ENCODE data around the gene DMRTB1. TPM values are rescaled to one million over a fixed set of nuclear protein-coding genes. Genes with fewer than 3 reads are reported as not detected.

DMRTB1 gene
- total and polyA plus RNA-seq, 2 of the 4 experiments (the other 2 are of a cell fraction), result not detected

DNA sequence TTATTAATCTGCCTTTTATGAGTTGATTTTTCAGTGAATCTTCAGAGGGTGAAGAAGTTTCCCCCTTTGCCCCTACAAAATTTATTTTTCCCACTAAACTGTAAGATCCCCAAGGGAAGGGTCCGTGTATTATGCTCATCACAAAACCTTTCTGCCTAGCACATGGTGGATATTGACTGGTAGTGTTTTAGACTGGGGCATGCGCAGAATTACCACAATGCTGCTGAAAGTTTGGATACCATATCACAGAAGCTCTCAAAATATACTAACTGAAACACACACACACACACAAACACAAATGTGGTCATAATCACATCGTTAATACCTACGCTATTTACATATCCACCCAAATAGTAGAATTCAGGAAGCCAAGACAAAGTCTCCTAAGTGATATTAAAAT lies 28.0 kb upstream of the DMRTB1 start:
- H3K9ac ChIP-seq (ENCODE audit: low read depth, low read length), result no peak overlapping the region
- H3K4me2 ChIP-seq (ENCODE audit: low read depth, low read length), result no peak overlapping the region
- H3K9me3 ChIP-seq (ENCODE audit: control insufficient read depth, insufficient read depth, low read length), result peaks cover 3% of the 10 kb centered on the region; the same call in 1 of the 2 replicates
- no peak overlapping the region for H2BK20ac ChIP-seq (ENCODE audit: low read depth, low read length)
- BruUV-seq (replicated peaks), result no TSS peak
- no peak overlapping the region for H3K4me3 ChIP-seq (ENCODE audit: insufficient read depth, low read depth, low read length)
- no peak overlapping the region for H2BK120ac ChIP-seq (ENCODE audit: low read depth, low read length)
- H4K20me1 ChIP-seq (ENCODE audit: insufficient read depth, low read length), result no peaks in the 10 kb centered on the region
- dilution Hi-C loops (cut with HindIII; ENCODE audit: low sequenced_read_pairs, unreplicated experiment), result no loop called here
- no peak overlapping the region for H3K4ac ChIP-seq (ENCODE audit: low read depth, low read length)
- ATAC-seq (ENCODE audit: low read depth) (no peak), DNase-seq (no peak)
- H3K9me1 ChIP-seq (ENCODE audit: insufficient read depth, low read length), result no peaks in the 10 kb centered on the region
- H2AFZ ChIP-seq (replicated peaks; ENCODE audit: low read length, poor library complexity), result no peak overlapping the region
- CTCF ChIA-PET, result no interaction called here
- no peak overlapping the region for H4K8ac ChIP-seq (ENCODE audit: low read depth in 2 of 2, low read length in 2 of 2)
- TF ChIP-seq FOS (IDR thresholded peaks at IDR 0.05; ENCODE audit: low read depth, low read length) (no peak), POLR2A (IDR thresholded peaks at IDR 0.05; ENCODE audit: low read depth, low read length) (no peak), BHLHE40 (IDR thresholded peaks at IDR 0.05; ENCODE audit: low read depth, low read length) (no peak), CHD1 (IDR thresholded peaks at IDR 0.05; ENCODE audit: low read depth, low read length) (no peak), CEBPB (IDR thresholded peaks at IDR 0.05; ENCODE audit: low read depth, low read length) (no peak)
- POLR2A ChIA-PET (ENCODE audit: unreplicated experiment), result no interaction called here
- H2AK9ac ChIP-seq (replicated peaks; ENCODE audit: low read depth, low read length, poor library complexity), result no peak overlapping the region
- no peak overlapping the region for H3K27ac ChIP-seq (ENCODE audit: insufficient read depth, low read length)
- no peak overlapping the region for H3K23ac ChIP-seq (ENCODE audit: low read depth, low read length)
- no peak overlapping the region for H3K18ac ChIP-seq (ENCODE audit: low read depth, low read length)
- H3K79me1 ChIP-seq (ENCODE audit: low read depth in 1 of 2, low read length in 2 of 2), result no peaks in the 10 kb centered on the region
- no peak overlapping the region for H4K5ac ChIP-seq (ENCODE audit: low read depth, low read length)
- H2BK15ac ChIP-seq (ENCODE audit: low read depth, low read length), result no peak overlapping the region
- H2BK5ac ChIP-seq (ENCODE audit: low read depth, low read length, poor library complexity, severe bottlenecking), result no peak overlapping the region
- H3K14ac ChIP-seq (replicated peaks; ENCODE audit: low read depth, low read length), result no peak overlapping the region
- H3K56ac ChIP-seq (ENCODE audit: extremely low read depth, insufficient read depth, low read length), result no peak overlapping the region
- H3K27me3 ChIP-seq (ENCODE audit: control insufficient read depth, insufficient read depth, low read length), result peaks cover 34% of the 10 kb centered on the region
- intact Hi-C loops (cut with micrococcal nuclease), result no loop called here
- no peaks in the 10 kb centered on the region for H3K36me3 ChIP-seq (ENCODE audit: control insufficient read depth, insufficient read depth, low read length)
- H3K4me1 ChIP-seq (ENCODE audit: control insufficient read depth, insufficient read depth, low read length), result no peaks in the 10 kb centered on the region
- no CpG with 5 or more reads among the region's 4 CpGs for WGBS, 2 experiments (ENCODE audit: extremely low coverage in 2 of 2, insufficient read length in 1 of 2)
- no peak overlapping the region for H2AK5ac ChIP-seq (ENCODE audit: low read depth, low read length)
- in situ Hi-C loops (cut with MboI; ENCODE audit: low sequenced_read_pairs), result no loop called here
- no peak overlapping the region for H4K91ac ChIP-seq (ENCODE audit: insufficient read depth, low read depth, low read length)
